ENCODE results near the gene NBEA. TPM values are rescaled to one million over a fixed set of nuclear protein-coding genes. Genes with fewer than 3 reads are reported as not detected.

NBEA gene
- total and polyA plus RNA-seq, 2 experiments from 2014 or later, result 2.6 to 12.3 TPM

- H3K36me3 ChIP-seq (replicated peaks; ENCODE audit: insufficient read depth, low read depth), result no peaks in the 10 kb centered on the region
- H3K9me2 ChIP-seq (replicated peaks; ENCODE audit: insufficient read depth), result no peaks in the 10 kb centered on the region
- no peaks in the 10 kb centered on the region for H3K79me2 ChIP-seq
- H3K4me2 ChIP-seq, result peak overlapping the region; percentile 40
- TF ChIP-seq EZH2 (IDR thresholded peaks at IDR 0.05; ENCODE audit: borderline replicate concordance), result no peak
- no peak for TF ChIP-seq EZH2phosphoT487 (IDR thresholded peaks at IDR 0.05; ENCODE audit: low read depth, severe bottlenecking, unreplicated experiment)
- TF ChIP-seq CTCF (IDR thresholded peaks at IDR 0.05; ENCODE audit: poor library complexity), result no peak
- no peak for DNase-seq (ENCODE audit: low spot score)
- no peaks in the 10 kb centered on the region for H4K20me1 ChIP-seq (ENCODE audit: insufficient read depth, poor library complexity, severe bottlenecking)
- peak overlapping the region; percentile 78 for H3K27ac ChIP-seq
- no peak overlapping the region for H3K4me3 ChIP-seq
- WGBS (ENCODE audit: low lambda C conversion rate, missing lambda C conversion rate), result 78% methylated on average over 13 of the region's 13 CpGs
- H3K4me1 ChIP-seq (ENCODE audit: insufficient read depth), result peaks cover 21% of the 10 kb centered on the region
- H3K27me3 ChIP-seq, result no peaks in the 10 kb centered on the region
- no peaks in the 10 kb centered on the region for H3K9me3 ChIP-seq (ENCODE audit: low read depth)
- H2AFZ ChIP-seq, result no peak overlapping the region
These were observed 752.0 kb downstream of the NBEA start for GRCh38 chr13:35694031-35694430.

- DNase-seq (ENCODE audit: low spot score), result no peak
- WGBS (ENCODE audit: low lambda C conversion rate, missing lambda C conversion rate), result 85% methylated on average over 21 of the region's 26 CpGs
These were observed 752.7 kb downstream of the NBEA start for GRCh38 chr13:35694549-35695447.

GRCh38 chr13:35695448-35695770 lies 753.3 kb downstream of the NBEA start:
- Histone ChIP-seq H4K20me1 (ENCODE audit: insufficient read depth, poor library complexity, severe bottlenecking) (no peaks in the 10 kb centered on the region), H3K9me2 (replicated peaks; ENCODE audit: insufficient read depth) (no peaks in the 10 kb centered on the region), H2AFZ (no peak overlapping the region), H3K9me3 (ENCODE audit: low read depth) (no peaks in the 10 kb centered on the region), H3K4me3 (no peak overlapping the region), H3K79me2 (no peaks in the 10 kb centered on the region), H3K4me2 (no peak overlapping the region), H3K36me3 (replicated peaks; ENCODE audit: insufficient read depth, low read depth) (no peaks in the 10 kb centered on the region), H3K27me3 (no peaks in the 10 kb centered on the region), H3K4me1 (ENCODE audit: insufficient read depth) (peaks cover 21% of the 10 kb centered on the region), H3K27ac (peak overlapping the region; percentile 78)
- 79% methylated on average over 15 of the region's 15 CpGs for WGBS (ENCODE audit: low lambda C conversion rate, missing lambda C conversion rate)
- DNase-seq (ENCODE audit: low spot score), result no peak
- no peak for TF ChIP-seq EZH2 (IDR thresholded peaks at IDR 0.05; ENCODE audit: borderline replicate concordance)
- no peak for TF ChIP-seq EZH2phosphoT487 (IDR thresholded peaks at IDR 0.05; ENCODE audit: low read depth, severe bottlenecking, unreplicated experiment)
- TF ChIP-seq CTCF (IDR thresholded peaks at IDR 0.05; ENCODE audit: poor library complexity), result no peak

More at GRCh38 chr13:35694549-35695447, 752.7 kb downstream of the NBEA start:
- Histone ChIP-seq H3K27me3 (no peaks in the 10 kb centered on the region), H2AFZ (no peak overlapping the region), H3K27ac (peak overlapping the region; percentile 78), H3K9me2 (replicated peaks; ENCODE audit: insufficient read depth) (no peaks in the 10 kb centered on the region), H3K9me3 (ENCODE audit: low read depth) (no peaks in the 10 kb centered on the region), H3K4me3 (no peak overlapping the region), H3K36me3 (replicated peaks; ENCODE audit: insufficient read depth, low read depth) (no peaks in the 10 kb centered on the region), H3K4me2 (no peak overlapping the region), H3K79me2 (no peaks in the 10 kb centered on the region), H4K20me1 (ENCODE audit: insufficient read depth, poor library complexity, severe bottlenecking) (no peaks in the 10 kb centered on the region), H3K4me1 (ENCODE audit: insufficient read depth) (peaks cover 21% of the 10 kb centered on the region)
- TF ChIP-seq EZH2 (IDR thresholded peaks at IDR 0.05; ENCODE audit: borderline replicate concordance) (no peak), CTCF (IDR thresholded peaks at IDR 0.05; ENCODE audit: poor library complexity) (no peak), EZH2phosphoT487 (IDR thresholded peaks at IDR 0.05; ENCODE audit: low read depth, severe bottlenecking, unreplicated experiment) (no peak)

Measured in hepatocyte (in vitro differentiated cells).